SK-N-SH (cell line): ENCODE measurements around the gene CDX1. TPM values are rescaled to one million over a fixed set of nuclear protein-coding genes. Genes with fewer than 3 reads are reported as not detected.

Experiments used
- CTCF ChIA-PET: fragments of 300-600, 350-600 bp; formaldehyde crosslinking; extraction: SDS; loops from one replicate; lab custom pipeline; 2021; lab: Yijun Ruan, JAX
- POLR2A ChIA-PET: fragments of 350-600 bp; sonication (Branson Sonifier 250); formaldehyde crosslinking; extraction: SDS; loops from one replicate; lab custom pipeline; 2020; ENCODE audit warnings: antibody characterized with exemption, inconsistent platforms; lab: Yijun Ruan, JAX
- DNase-seq: peaks from one replicate; pipeline ENCODE4 v3.0.0; 2012
- H2AFZ ChIP-seq: fragments of 200-600 bp; sonication (generic); 2 replicates; pipeline ENCODE4 v1.8.1; 2016; ENCODE audit warnings: antibody characterized with exemption, mild to moderate bottlenecking, low read depth
- H3F3A ChIP-seq: fragments of 200-600 bp; sonication (generic); replicated peaks from 2 replicates; pipeline ENCODE3; 2016; ENCODE audit warnings: antibody characterized with exemption, mild to moderate bottlenecking; ENCODE audit not compliant: insufficient read depth
- H3K27ac ChIP-seq, 2 experiments: fragments of 200-500 bp in 1 of 2; fragments of 200-600 bp in 1 of 2; sonication (Bioruptor generic) in 1 of 2; sonication (generic), shearing (Covaris generic) in 1 of 2; 2 replicates each; pipeline versions ENCODE4 v1.5.1 to v1.6.1; 2014 to 2016; ENCODE audit warnings: low read depth in 2 of 2, inconsistent platforms in 1 of 2, low read length in 1 of 2, mild to moderate bottlenecking in 1 of 2, mixed read lengths in 1 of 2
- H3K27me3 ChIP-seq: fragments of 200-600 bp; sonication (generic), shearing (Covaris generic); 2 replicates; pipeline ENCODE4 v1.6.1; 2016; ENCODE audit warnings: mixed run types; ENCODE audit not compliant: insufficient read depth
- H3K36me3 ChIP-seq, 2 experiments: fragments of 200-500 bp in 1 of 2; fragments of 200-600 bp in 1 of 2; sonication (Bioruptor generic) in 1 of 2; sonication (generic) in 1 of 2; replicated peaks in 1 of 2; 2 replicates each; pipeline versions ENCODE3 to v1.5.1; 2014 to 2016; ENCODE audit warnings: low read length in 1 of 2, mild to moderate bottlenecking in 1 of 2; ENCODE audit not compliant: insufficient read depth in 2 of 2, control insufficient read depth in 1 of 2
- H3K4me1 ChIP-seq, 2 experiments: fragments of 200-500 bp in 1 of 2; fragments of 200-600 bp in 1 of 2; sonication (Bioruptor generic) in 1 of 2; sonication (generic), shearing (Covaris generic) in 1 of 2; 2 replicates each; pipeline versions ENCODE4 v1.5.1 to v1.6.1; 2014 to 2016; ENCODE audit warnings: low read depth in 1 of 2, low read length in 1 of 2, mixed run types in 1 of 2; ENCODE audit not compliant: insufficient read depth in 2 of 2, control insufficient read depth in 1 of 2
- H3K4me2 ChIP-seq: fragments of 200-600 bp; sonication (generic), shearing (Covaris generic); 2 replicates; pipeline ENCODE4 v1.6.1; 2017; ENCODE audit warnings: mixed run types
- H3K4me3 ChIP-seq, 2 experiments: fragments of 200-500 bp in 1 of 2; fragments of 200-600 bp in 1 of 2; sonication (Bioruptor generic) in 1 of 2; sonication (generic), shearing (Covaris generic) in 1 of 2; 2 replicates each; pipeline versions ENCODE4 v1.5.1 to v1.8.1; 2014 to 2016; ENCODE audit warnings: low read depth in 2 of 2, inconsistent platforms in 1 of 2, low read length in 1 of 2, mild to moderate bottlenecking in 1 of 2, mixed read lengths in 1 of 2, moderate library complexity in 1 of 2
- H3K79me2 ChIP-seq: fragments of 200-600 bp; sonication (generic); 2 replicates; pipeline ENCODE4 v1.8.1; 2017; ENCODE audit warnings: mild to moderate bottlenecking; ENCODE audit not compliant: insufficient read depth
- H3K9ac ChIP-seq: fragments of 200-600 bp; sonication (generic); 2 replicates; pipeline ENCODE4 v1.6.1; 2017; ENCODE audit warnings: mixed run types
- H3K9me2 ChIP-seq: fragments of 200-600 bp; sonication (generic); 2 replicates; pipeline ENCODE4 v1.6.1; 2017; ENCODE audit warnings: mixed run types
- H3K9me3 ChIP-seq: fragments of 200-600 bp; sonication (generic); 2 replicates; pipeline ENCODE4 v1.6.1; 2017; ENCODE audit warnings: mixed run types, mild to moderate bottlenecking, moderate library complexity
- H4K20me1 ChIP-seq: fragments of 200-600 bp; sonication (generic); 2 replicates; pipeline ENCODE4 v1.6.1; 2017; ENCODE audit warnings: mild to moderate bottlenecking, mixed run types; ENCODE audit not compliant: insufficient read depth
- ELF1 ChIP-seq: IDR thresholded peaks from 2 replicates; pipeline ENCODE4 v1.4.0; 2012
- EP300 ChIP-seq, 2 experiments: IDR thresholded peaks; 2 replicates each; pipeline versions ENCODE4 v1.4.0 to v1.6.1; 2012; ENCODE audit warnings: borderline replicate concordance in 1 of 2, low read depth in 1 of 2, low read length in 1 of 2
- FOXJ3 ChIP-seq: sonication (generic); formaldehyde crosslinking; IDR thresholded peaks from 2 replicates; pipeline ENCODE4 v1.5.1; 2020; ENCODE audit warnings: mild to moderate bottlenecking, missing genetic modification reagents
- FOXM1 ChIP-seq: IDR thresholded peaks from 2 replicates; pipeline ENCODE4 v1.4.0; 2012; ENCODE audit warnings: low read depth, mild to moderate bottlenecking
- GATA2 ChIP-seq: sonication (generic); formaldehyde crosslinking; IDR thresholded peaks from 2 replicates; pipeline ENCODE4 v1.5.0; 2020; ENCODE audit warnings: mild to moderate bottlenecking, missing genetic modification reagents
- JUND ChIP-seq: IDR thresholded peaks from 2 replicates; pipeline ENCODE4 v1.4.0; 2012
- MEF2A ChIP-seq: IDR thresholded peaks from 2 replicates; pipeline ENCODE4 v1.4.0; 2012; ENCODE audit warnings: low read depth, borderline replicate concordance
- NFIC ChIP-seq: IDR thresholded peaks from 2 replicates; pipeline ENCODE4 v1.4.0; 2012; ENCODE audit warnings: borderline replicate concordance
- NRF1 ChIP-seq: IDR thresholded peaks from 2 replicates; pipeline ENCODE4 v1.6.1; 2012; ENCODE audit warnings: low read depth, mild to moderate bottlenecking, low read length
- POLR2AphosphoS5 ChIP-seq: IDR thresholded peaks from 2 replicates; pipeline ENCODE4 v1.6.1; 2012; ENCODE audit warnings: low read depth, low read length
- RAD21 ChIP-seq: IDR thresholded peaks from 2 replicates; pipeline ENCODE4 v1.6.1; 2012; ENCODE audit warnings: mild to moderate bottlenecking, low read length
- RCOR1 ChIP-seq: fragments of 150-350 bp; IDR thresholded peaks from 2 replicates; pipeline ENCODE4 v1.6.1; 2017; ENCODE audit warnings: antibody characterized with exemption, low read length
- RXRA ChIP-seq: IDR thresholded peaks from 2 replicates; pipeline ENCODE4 v1.4.0; 2012; ENCODE audit warnings: low read depth, mild to moderate bottlenecking, borderline replicate concordance
- SIN3A ChIP-seq: IDR thresholded peaks from 2 replicates; pipeline ENCODE4 v1.6.1; 2012; ENCODE audit warnings: low read depth, mild to moderate bottlenecking, low read length, moderate library complexity, borderline replicate concordance
- TAF1 ChIP-seq: IDR thresholded peaks from 2 replicates; pipeline ENCODE4 v1.6.1; 2012; ENCODE audit warnings: low read depth, mild to moderate bottlenecking, low read length, moderate library complexity, borderline replicate concordance
- TCF12 ChIP-seq: IDR thresholded peaks from 2 replicates; pipeline ENCODE4 v1.4.0; 2012
- WGBS: methylation state at CpG from one replicate; pipeline ENCODE4 v1.1.6; 2017; ENCODE audit warnings: low lambda C conversion rate; 5-methylcytosine and 5-hydroxymethylcytosine counted together
- polyA plus RNA-seq, 3 experiments: library from polyadenylated mRNA; depleted of rRNA; stranded (reverse); fragments of >200 nt; gene quantifications; 2 replicates each; pipeline ENCODE4 v1.2.3, GENCODE V29; 2012
- TF ChIP-seq, protein P1 (sequence below): fragments of 200-600 bp; sonication (generic); IDR thresholded peaks from 2 replicates; pipeline ENCODE4 v1.6.1; 2017; ENCODE audit warnings: antibody characterized with exemption, mild to moderate bottlenecking, moderate library complexity
- TF ChIP-seq, protein P2 (sequence below): IDR thresholded peaks from 2 replicates; pipeline ENCODE4; 2012
- TF ChIP-seq, protein P3 (sequence below): IDR thresholded peaks from 2 replicates; pipeline ENCODE4 v1.4.0; 2012; ENCODE audit warnings: low read depth

The CDX1 gene
- polyA plus RNA-seq, 1 of the 3 experiments (the other 2 are of a cell fraction): 0.23 TPM

DNA sequence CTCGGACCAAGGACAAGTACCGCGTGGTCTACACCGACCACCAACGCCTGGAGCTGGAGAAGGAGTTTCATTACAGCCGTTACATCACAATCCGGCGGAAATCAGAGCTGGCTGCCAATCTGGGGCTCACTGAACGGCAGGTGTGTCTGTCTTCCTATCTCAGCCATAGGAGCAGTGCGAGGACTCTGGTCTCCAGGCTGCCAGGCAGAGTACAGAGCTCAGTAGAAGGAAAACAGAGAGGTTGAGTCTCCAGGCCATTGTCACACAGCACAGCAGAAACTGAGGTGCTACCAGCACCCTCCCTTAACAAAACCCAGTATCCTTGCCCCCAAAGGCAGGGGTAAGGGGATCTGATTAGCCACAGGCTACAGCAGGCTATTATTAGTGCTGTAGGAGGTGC is 16.2 kb downstream of the CDX1 start (continued):
- TF ChIP-seq, protein P1, sequence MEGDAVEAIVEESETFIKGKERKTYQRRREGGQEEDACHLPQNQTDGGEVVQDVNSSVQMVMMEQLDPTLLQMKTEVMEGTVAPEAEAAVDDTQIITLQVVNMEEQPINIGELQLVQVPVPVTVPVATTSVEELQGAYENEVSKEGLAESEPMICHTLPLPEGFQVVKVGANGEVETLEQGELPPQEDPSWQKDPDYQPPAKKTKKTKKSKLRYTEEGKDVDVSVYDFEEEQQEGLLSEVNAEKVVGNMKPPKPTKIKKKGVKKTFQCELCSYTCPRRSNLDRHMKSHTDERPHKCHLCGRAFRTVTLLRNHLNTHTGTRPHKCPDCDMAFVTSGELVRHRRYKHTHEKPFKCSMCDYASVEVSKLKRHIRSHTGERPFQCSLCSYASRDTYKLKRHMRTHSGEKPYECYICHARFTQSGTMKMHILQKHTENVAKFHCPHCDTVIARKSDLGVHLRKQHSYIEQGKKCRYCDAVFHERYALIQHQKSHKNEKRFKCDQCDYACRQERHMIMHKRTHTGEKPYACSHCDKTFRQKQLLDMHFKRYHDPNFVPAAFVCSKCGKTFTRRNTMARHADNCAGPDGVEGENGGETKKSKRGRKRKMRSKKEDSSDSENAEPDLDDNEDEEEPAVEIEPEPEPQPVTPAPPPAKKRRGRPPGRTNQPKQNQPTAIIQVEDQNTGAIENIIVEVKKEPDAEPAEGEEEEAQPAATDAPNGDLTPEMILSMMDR: no peak
- TF ChIP-seq, all 33 proteins: peak for 0

DNA sequence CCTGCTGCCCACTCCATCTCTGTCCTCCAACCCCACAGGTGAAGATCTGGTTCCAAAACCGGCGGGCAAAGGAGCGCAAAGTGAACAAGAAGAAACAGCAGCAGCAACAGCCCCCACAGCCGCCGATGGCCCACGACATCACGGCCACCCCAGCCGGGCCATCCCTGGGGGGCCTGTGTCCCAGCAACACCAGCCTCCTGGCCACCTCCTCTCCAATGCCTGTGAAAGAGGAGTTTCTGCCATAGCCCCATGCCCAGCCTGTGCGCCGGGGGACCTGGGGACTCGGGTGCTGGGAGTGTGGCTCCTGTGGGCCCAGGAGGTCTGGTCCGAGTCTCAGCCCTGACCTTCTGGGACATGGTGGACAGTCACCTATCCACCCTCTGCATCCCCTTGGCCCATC is 16.9 kb downstream of the CDX1 start:
- Histone ChIP-seq H3K4me1 (peaks cover 0 to 2% of the 10 kb centered on the region in 2 experiments; a peak in 1 of 4 replicates), H3F3A (no peaks in the 10 kb centered on the region), H3K79me2 (no peaks in the 10 kb centered on the region), H3K9me3 (no peaks in the 10 kb centered on the region), H2AFZ (no peak overlapping the region), H3K36me3 (no peaks in the 10 kb centered on the region), H3K27me3 (no peaks in the 10 kb centered on the region), H3K4me2 (no peak overlapping the region), H3K9me2 (no peaks in the 10 kb centered on the region), H3K9ac (no peak overlapping the region), H3K27ac (no peak overlapping the region), H4K20me1 (no peaks in the 10 kb centered on the region), H3K4me3 (no peak overlapping the region)
- no peak for DNase-seq
- ChIA-PET CTCF (no interaction called here), POLR2A (no interaction called here)
- no peak for TF ChIP-seq SIN3A
- TF ChIP-seq TCF12: no peak
- no peak for TF ChIP-seq NRF1
- no peak for TF ChIP-seq ELF1
- TF ChIP-seq MEF2A: no peak
- no peak for TF ChIP-seq GATA2 (CRISPR knock-in tag)
- TF ChIP-seq TAF1: no peak
- TF ChIP-seq NFIC: no peak
- no peak for TF ChIP-seq EP300 (IDR thresholded peaks at IDR 0.05; ENCODE audit: borderline replicate concordance in 1 of 2, low read depth in 1 of 2, low read length in 1 of 2)
- TF ChIP-seq FOXJ3 (CRISPR knock-in tag): no peak
- no peak for TF ChIP-seq JUND
- TF ChIP-seq, protein P2, sequence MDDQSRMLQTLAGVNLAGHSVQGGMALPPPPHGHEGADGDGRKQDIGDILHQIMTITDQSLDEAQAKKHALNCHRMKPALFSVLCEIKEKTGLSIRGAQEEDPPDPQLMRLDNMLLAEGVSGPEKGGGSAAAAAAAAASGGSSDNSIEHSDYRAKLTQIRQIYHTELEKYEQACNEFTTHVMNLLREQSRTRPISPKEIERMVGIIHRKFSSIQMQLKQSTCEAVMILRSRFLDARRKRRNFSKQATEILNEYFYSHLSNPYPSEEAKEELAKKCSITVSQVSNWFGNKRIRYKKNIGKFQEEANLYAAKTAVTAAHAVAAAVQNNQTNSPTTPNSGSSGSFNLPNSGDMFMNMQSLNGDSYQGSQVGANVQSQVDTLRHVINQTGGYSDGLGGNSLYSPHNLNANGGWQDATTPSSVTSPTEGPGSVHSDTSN: no peak
- no peak for TF ChIP-seq RAD21
- TF ChIP-seq RXRA: no peak
- no peak for TF ChIP-seq RCOR1
- TF ChIP-seq FOXM1: no peak
- TF ChIP-seq, protein P3, sequence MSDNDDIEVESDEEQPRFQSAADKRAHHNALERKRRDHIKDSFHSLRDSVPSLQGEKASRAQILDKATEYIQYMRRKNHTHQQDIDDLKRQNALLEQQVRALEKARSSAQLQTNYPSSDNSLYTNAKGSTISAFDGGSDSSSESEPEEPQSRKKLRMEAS: no peak
- TF ChIP-seq POLR2AphosphoS5: no peak
- 83% methylated on average over 9 of the region's 12 CpGs for WGBS
